Neural crest cell (in vitro differentiated cells): ENCODE data around the gene ANKRD9. TPM values are rescaled to one million over a fixed set of nuclear protein-coding genes. Genes with fewer than 3 reads are reported as not detected.

Experiments used
- DNase-seq: peaks from one replicate; pipeline ENCODE4 v3.0.0; 2021; ENCODE audit warnings: low read depth, mixed read lengths, low spot score
- H3K27ac Mint-ChIP-seq: one replicate; pipeline ENCODE4 v1.8.0; 2021; ENCODE audit warnings: mild to moderate bottlenecking, mixed read lengths; ENCODE audit not compliant: unreplicated experiment
- H3K27me3 Mint-ChIP-seq: 2 replicates; pipeline ENCODE4 v1.8.0; 2021; ENCODE audit warnings: low read depth, mild to moderate bottlenecking, mixed read lengths
- H3K36me3 Mint-ChIP-seq: 2 replicates; pipeline ENCODE4 v1.8.0; 2021; ENCODE audit warnings: low read depth, mild to moderate bottlenecking, mixed read lengths
- H3K4me1 Mint-ChIP-seq: 2 replicates; pipeline ENCODE4 v1.8.0; 2021; ENCODE audit warnings: mixed read lengths
- H3K4me3 Mint-ChIP-seq: one replicate; pipeline ENCODE4 v1.8.0; 2021; ENCODE audit warnings: mild to moderate bottlenecking, mixed read lengths
- H3K9me3 Mint-ChIP-seq: 2 replicates; pipeline ENCODE4 v1.8.0; 2021; ENCODE audit warnings: mixed read lengths
- total RNA-seq: library from RNA; stranded (reverse); gene quantifications from 2 replicates; pipeline ENCODE4 v1.2.1, GENCODE V29; 2021
- TF ChIP-seq, protein P1 (sequence below): fragments of 200-600 bp; sonication (generic); conservative IDR thresholded peaks from 2 replicates; pipeline ENCODE4 v1.5.0; 2021; ENCODE audit warnings: antibody characterized with exemption, mild to moderate bottlenecking

The ANKRD9 gene
- total RNA-seq, 1 donor from 2014 or later, result 40.0 TPM

GRCh38 chr14:102506626-102506925 is 3.0 kb downstream of the ANKRD9 start:
- no peak overlapping the region for H3K27ac Mint-ChIP-seq
- H3K9me3 Mint-ChIP-seq, result no peaks in the 10 kb centered on the region
- TF ChIP-seq, protein P1, sequence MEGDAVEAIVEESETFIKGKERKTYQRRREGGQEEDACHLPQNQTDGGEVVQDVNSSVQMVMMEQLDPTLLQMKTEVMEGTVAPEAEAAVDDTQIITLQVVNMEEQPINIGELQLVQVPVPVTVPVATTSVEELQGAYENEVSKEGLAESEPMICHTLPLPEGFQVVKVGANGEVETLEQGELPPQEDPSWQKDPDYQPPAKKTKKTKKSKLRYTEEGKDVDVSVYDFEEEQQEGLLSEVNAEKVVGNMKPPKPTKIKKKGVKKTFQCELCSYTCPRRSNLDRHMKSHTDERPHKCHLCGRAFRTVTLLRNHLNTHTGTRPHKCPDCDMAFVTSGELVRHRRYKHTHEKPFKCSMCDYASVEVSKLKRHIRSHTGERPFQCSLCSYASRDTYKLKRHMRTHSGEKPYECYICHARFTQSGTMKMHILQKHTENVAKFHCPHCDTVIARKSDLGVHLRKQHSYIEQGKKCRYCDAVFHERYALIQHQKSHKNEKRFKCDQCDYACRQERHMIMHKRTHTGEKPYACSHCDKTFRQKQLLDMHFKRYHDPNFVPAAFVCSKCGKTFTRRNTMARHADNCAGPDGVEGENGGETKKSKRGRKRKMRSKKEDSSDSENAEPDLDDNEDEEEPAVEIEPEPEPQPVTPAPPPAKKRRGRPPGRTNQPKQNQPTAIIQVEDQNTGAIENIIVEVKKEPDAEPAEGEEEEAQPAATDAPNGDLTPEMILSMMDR, result no peak
- H3K36me3 Mint-ChIP-seq, result peaks cover 3% of the 10 kb centered on the region
- peak overlapping the region; percentile 68 for H3K4me3 Mint-ChIP-seq
- peaks cover 27% of the 10 kb centered on the region for H3K4me1 Mint-ChIP-seq
- no peak for DNase-seq
- H3K27me3 Mint-ChIP-seq, result no peaks in the 10 kb centered on the region

GRCh38 chr14:102505775-102506625 is 3.6 kb downstream of the ANKRD9 start:
- Mint-ChIP-seq H3K27ac (no peak overlapping the region), H3K9me3 (no peaks in the 10 kb centered on the region), H3K4me1 (peaks cover 21% of the 10 kb centered on the region), H3K36me3 (peaks cover 3% of the 10 kb centered on the region), H3K4me3 (no peak overlapping the region), H3K27me3 (no peaks in the 10 kb centered on the region)
- DNase-seq, result no peak
- TF ChIP-seq, protein P1, result no peak

DNA sequence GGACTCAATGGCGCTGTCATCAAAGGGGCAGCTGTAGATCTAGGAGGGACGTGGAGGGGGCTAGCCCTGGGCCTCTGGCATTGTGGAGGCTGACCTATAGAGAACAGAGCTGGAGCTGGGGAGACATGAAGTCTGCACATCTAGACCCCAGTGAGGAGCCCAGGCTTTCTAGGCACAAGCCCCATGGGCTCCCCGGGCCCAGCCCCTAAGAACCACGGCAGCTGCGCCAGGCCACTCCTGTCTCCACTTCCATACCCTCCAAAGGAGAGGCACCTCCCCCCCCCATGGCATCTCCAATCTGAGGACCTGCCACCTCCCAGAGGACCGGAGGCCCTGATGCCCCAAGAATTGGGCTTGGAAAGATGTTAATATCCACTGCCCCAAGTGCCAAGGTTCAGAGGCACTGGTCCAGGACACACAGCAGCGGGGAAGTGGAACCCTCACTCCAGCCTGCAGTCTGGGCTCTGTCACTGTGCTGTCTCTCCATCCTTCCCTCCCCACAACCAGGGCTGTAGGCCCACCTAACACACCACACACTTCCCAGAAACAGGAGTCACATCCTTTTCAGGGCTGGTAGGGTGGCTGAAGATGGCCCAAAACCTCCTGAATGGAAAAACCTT is 4.5 kb downstream of the ANKRD9 start:
- peaks cover 3% of the 10 kb centered on the region for H3K36me3 Mint-ChIP-seq
- no peak for DNase-seq
- no peak overlapping the region for H3K4me3 Mint-ChIP-seq
- H3K9me3 Mint-ChIP-seq, result no peaks in the 10 kb centered on the region
- peak overlapping the region; percentile 57 for H3K27ac Mint-ChIP-seq
- H3K4me1 Mint-ChIP-seq, result peaks cover 12% of the 10 kb centered on the region
- TF ChIP-seq, protein P1, result no peak
- no peaks in the 10 kb centered on the region for H3K27me3 Mint-ChIP-seq

- Mint-ChIP-seq H3K4me3 (no peak overlapping the region), H3K27me3 (no peaks in the 10 kb centered on the region), H3K4me1 (peaks cover 11% of the 10 kb centered on the region), H3K27ac (no peak overlapping the region), H3K36me3 (peaks cover 3% of the 10 kb centered on the region), H3K9me3 (no peaks in the 10 kb centered on the region)
- DNase-seq, result no peak
- TF ChIP-seq, protein P1, result no peak
Measured at GRCh38 chr14:102504328-102504999, 5.1 kb downstream of the ANKRD9 start.

DNA sequence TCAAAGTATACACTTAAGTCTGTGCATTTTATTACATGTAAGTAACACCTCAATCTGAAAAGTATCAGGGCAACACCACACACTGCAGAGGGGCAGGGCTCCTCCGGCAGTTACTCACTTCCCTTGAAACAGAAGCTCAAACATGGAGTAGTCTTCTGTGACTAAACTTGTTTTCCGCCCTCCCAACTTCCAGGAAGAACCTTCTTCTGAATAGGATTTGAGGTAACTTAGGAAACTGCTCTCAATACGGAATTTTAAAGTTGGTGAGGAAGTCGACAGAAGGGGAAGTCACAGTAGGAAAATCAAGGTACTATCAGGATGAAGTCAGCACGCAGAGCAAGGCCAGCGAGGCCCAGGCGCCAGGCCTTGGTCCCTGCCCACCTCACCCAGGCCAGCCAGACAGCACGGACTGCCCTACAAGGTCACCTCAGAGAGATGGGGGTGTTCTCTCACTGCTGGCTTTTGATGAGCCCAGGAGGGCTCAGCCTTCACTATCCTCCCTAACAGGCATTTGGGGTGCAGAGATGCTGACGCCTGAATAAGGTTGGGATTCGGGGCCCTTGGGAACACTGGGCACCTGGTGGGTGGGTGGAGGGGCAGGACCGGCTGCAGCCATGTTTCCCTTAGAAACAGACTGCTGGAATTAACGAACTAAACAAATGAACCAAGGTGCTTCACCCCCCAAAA is 5.8 kb downstream of the ANKRD9 start:
- no peaks in the 10 kb centered on the region for H3K9me3 Mint-ChIP-seq
- peaks cover 5% of the 10 kb centered on the region for H3K36me3 Mint-ChIP-seq
- peak overlapping the region; percentile 1 for H3K4me3 Mint-ChIP-seq
- DNase-seq, result no peak
- no peaks in the 10 kb centered on the region for H3K27me3 Mint-ChIP-seq
- peaks cover 15% of the 10 kb centered on the region for H3K4me1 Mint-ChIP-seq
- H3K27ac Mint-ChIP-seq, result no peak overlapping the region
- TF ChIP-seq, protein P1, result no peak
